IMR-90 (cell line): ENCODE measurements around the gene APPL2. TPM values are rescaled to one million over a fixed set of nuclear protein-coding genes. Genes with fewer than 3 reads are reported as not detected.
A peak's percentile ranks its signal among the peaks of the same experiment; 100 is the strongest.

Source experiments
- ATAC-seq: fragments of 200-7000 bp; cut with Tn5 transposase; 2 replicates; pipeline ENCODE4 v1.9.1; 2020; ENCODE audit warnings: low read depth, mild to moderate bottlenecking, moderate library complexity
- BruUV-seq: library from RNA; stranded (reverse); fragments of 400-500 nt; replicated peaks from 2 replicates; lab custom pipeline; 2021; lab: Mats Ljungman, UMichigan
- CTCF ChIA-PET: fragments of 300-600 bp; formaldehyde crosslinking; extraction: SDS; loops from one replicate; lab custom pipeline; 2021; ENCODE audit warnings: antibody characterized with exemption; lab: Yijun Ruan, JAX
- POLR2A ChIA-PET: fragments of 300-600 bp; sonication (Branson Sonifier 250); formaldehyde crosslinking; loops from one replicate; lab custom pipeline; 2022; ENCODE audit warnings: antibody characterized with exemption; ENCODE audit not compliant: unreplicated experiment; lab: Charles Lee
- DNase-seq: peaks from one replicate; pipeline ENCODE4 v3.0.0; 2013
- H2AFZ ChIP-seq: replicated peaks from 2 replicates; pipeline ENCODE3; 2013; ENCODE audit warnings: low read length, mild to moderate bottlenecking; ENCODE audit not compliant: poor library complexity
- H2AK5ac ChIP-seq: 2 replicates; pipeline ENCODE4 v1.6.1; 2013; ENCODE audit warnings: low read depth, low read length, inconsistent platforms
- H2AK9ac ChIP-seq: replicated peaks from 2 replicates; pipeline ENCODE3; 2013; ENCODE audit warnings: mild to moderate bottlenecking, low read depth, low read length, moderate library complexity; ENCODE audit not compliant: poor library complexity
- H2BK120ac ChIP-seq: 2 replicates; pipeline ENCODE4 v1.6.1; 2013; ENCODE audit warnings: low read depth, low read length, inconsistent platforms
- H2BK15ac ChIP-seq: 3 replicates; pipeline ENCODE4 v1.6.1; 2013; ENCODE audit warnings: low read depth, low read length, inconsistent platforms
- H2BK20ac ChIP-seq: 2 replicates; pipeline ENCODE4 v1.6.1; 2013; ENCODE audit warnings: low read depth, mild to moderate bottlenecking, inconsistent platforms, low read length, moderate library complexity
- H2BK5ac ChIP-seq: 2 replicates; pipeline ENCODE4 v1.6.1; 2013; ENCODE audit warnings: mild to moderate bottlenecking, low read depth, low read length, inconsistent platforms; ENCODE audit not compliant: poor library complexity, severe bottlenecking
- H3K14ac ChIP-seq: replicated peaks from 2 replicates; pipeline ENCODE4 v1.6.1; 2013; ENCODE audit warnings: low read depth, low read length, inconsistent platforms
- H3K18ac ChIP-seq: 2 replicates; pipeline ENCODE4 v1.6.1; 2013; ENCODE audit warnings: low read depth, low read length, control low read depth
- H3K23ac ChIP-seq: 2 replicates; pipeline ENCODE4 v1.6.1; 2013; ENCODE audit warnings: low read depth, low read length, inconsistent platforms
- H3K27ac ChIP-seq: 2 replicates; pipeline ENCODE4 v1.5.1; 2013; ENCODE audit warnings: mild to moderate bottlenecking, control low read depth, low read length; ENCODE audit not compliant: insufficient read depth
- H3K27me3 ChIP-seq: 2 replicates; pipeline ENCODE4 v1.6.1; 2013; ENCODE audit warnings: low read length; ENCODE audit not compliant: control insufficient read depth, insufficient read depth
- H3K36me3 ChIP-seq: 2 replicates; pipeline ENCODE4 v1.6.1; 2013; ENCODE audit warnings: low read length, mixed read lengths; ENCODE audit not compliant: control insufficient read depth, insufficient read depth
- H3K4ac ChIP-seq: 2 replicates; pipeline ENCODE4 v1.6.1; 2013; ENCODE audit warnings: low read depth, low read length, inconsistent platforms
- H3K4me1 ChIP-seq: 2 replicates; pipeline ENCODE4 v1.6.1; 2013; ENCODE audit warnings: low read length, mixed read lengths; ENCODE audit not compliant: control insufficient read depth, insufficient read depth
- H3K4me2 ChIP-seq: 2 replicates; pipeline ENCODE4 v1.6.1; 2013; ENCODE audit warnings: low read depth, mild to moderate bottlenecking, control low read depth, low read length, moderate library complexity
- H3K4me3 ChIP-seq: 2 replicates; pipeline ENCODE4 v1.5.1; 2013; ENCODE audit warnings: low read depth, mild to moderate bottlenecking, control low read depth, low read length, moderate library complexity; ENCODE audit not compliant: insufficient read depth
- H3K56ac ChIP-seq: 2 replicates; pipeline ENCODE4 v1.6.1; 2013; ENCODE audit warnings: low read length, inconsistent platforms; ENCODE audit not compliant: insufficient read depth; ENCODE audit errors: extremely low read depth
- H3K79me1 ChIP-seq, 2 experiments: 2 replicates each; pipeline ENCODE4 v1.6.1; 2013; ENCODE audit warnings: low read length in 2 of 2, inconsistent platforms in 1 of 2, low read depth in 1 of 2
- H3K9ac ChIP-seq: 2 replicates; pipeline ENCODE4 v1.6.1; 2013; ENCODE audit warnings: low read depth, low read length, control low read depth
- H3K9me1 ChIP-seq: 2 replicates; pipeline ENCODE4 v1.6.1; 2013; ENCODE audit warnings: low read length, inconsistent platforms; ENCODE audit not compliant: insufficient read depth
- H3K9me3 ChIP-seq: 2 replicates; pipeline ENCODE4 v1.6.1; 2013; ENCODE audit warnings: low read length; ENCODE audit not compliant: control insufficient read depth, insufficient read depth
- H4K20me1 ChIP-seq: 2 replicates; pipeline ENCODE4 v1.6.1; 2013; ENCODE audit warnings: low read length, inconsistent platforms; ENCODE audit not compliant: insufficient read depth
- H4K5ac ChIP-seq: 2 replicates; pipeline ENCODE4 v1.6.1; 2013; ENCODE audit warnings: mild to moderate bottlenecking, low read depth, low read length, control low read depth
- H4K8ac ChIP-seq, 2 experiments: 2 replicates each; pipeline ENCODE4 v1.6.1; 2013; ENCODE audit warnings: low read depth in 2 of 2, low read length in 2 of 2, control low read depth in 1 of 2, inconsistent platforms in 1 of 2
- H4K91ac ChIP-seq: 2 replicates; pipeline ENCODE4 v1.6.1; 2013; ENCODE audit warnings: low read depth, low read length, inconsistent platforms; ENCODE audit not compliant: insufficient read depth
- BHLHE40 ChIP-seq: fragments of 150-350 bp; IDR thresholded peaks from 2 replicates; pipeline ENCODE4 v1.6.1; 2016; ENCODE audit warnings: mild to moderate bottlenecking, low read depth, low read length
- CEBPB ChIP-seq: IDR thresholded peaks from 2 replicates; pipeline ENCODE4 v1.6.1; 2012; ENCODE audit warnings: low read depth, low read length, improper control_type of control experiment
- CTCF ChIP-seq: conservative IDR thresholded peaks from 2 replicates; pipeline ENCODE4 v1.5.1; 2012; ENCODE audit warnings: mild to moderate bottlenecking, low read depth, low read length, improper control_type of control experiment
- ELK1 ChIP-seq: fragments of 150-350 bp; IDR thresholded peaks from 2 replicates; pipeline ENCODE4 v1.6.1; 2016; ENCODE audit warnings: low read depth, mild to moderate bottlenecking, low read length, moderate library complexity, borderline replicate concordance
- FOS ChIP-seq: fragments of 150-350 bp; IDR thresholded peaks from 2 replicates; pipeline ENCODE4 v1.6.1; 2016; ENCODE audit warnings: low read depth, low read length
- NFE2L2 ChIP-seq: fragments of 150-350 bp; IDR thresholded peaks from 2 replicates; pipeline ENCODE4 v1.6.1; 2016; ENCODE audit warnings: low read depth, mild to moderate bottlenecking, low read length
- RCOR1 ChIP-seq: IDR thresholded peaks from 2 replicates; pipeline ENCODE4 v1.6.1; 2012; ENCODE audit warnings: mild to moderate bottlenecking, low read length, improper control_type of control experiment; ENCODE audit not compliant: insufficient replicate concordance
- RFX5 ChIP-seq: IDR thresholded peaks from 2 replicates; pipeline ENCODE4 v1.8.0; 2012; ENCODE audit warnings: low read depth, mild to moderate bottlenecking, low read length, moderate library complexity
- SMC3 ChIP-seq: fragments of 150-350 bp; IDR thresholded peaks from 2 replicates; pipeline ENCODE4 v1.6.1; 2016; ENCODE audit warnings: low read depth, mild to moderate bottlenecking, antibody characterized with exemption, low read length, moderate library complexity
- USF2 ChIP-seq: fragments of 150-350 bp; IDR thresholded peaks from 2 replicates; pipeline ENCODE4 v1.6.1; 2017; ENCODE audit warnings: mild to moderate bottlenecking, antibody characterized with exemption, low read length, low read depth
- WGBS, 2 experiments: methylation state at CpG; one replicate each; pipeline versions ENCODE4 v1.1.5 to v1.1.7; 2013; ENCODE audit warnings: missing lambda C conversion rate in 2 of 2; ENCODE audit not compliant: insufficient read length in 1 of 2; ENCODE audit errors: extremely low coverage in 2 of 2; 5-methylcytosine and 5-hydroxymethylcytosine counted together
- dilution Hi-C: fragments of 300-500 bp; cut with HindIII; formaldehyde crosslinking; loops from one replicate; pipeline ENCODE4 v1.14.3; 2018; ENCODE audit warnings: low sequenced_read_pairs; ENCODE audit not compliant: unreplicated experiment
- in situ Hi-C: fragments of 300-500 bp; cut with MboI; formaldehyde crosslinking; loops from 3 replicates; pipeline ENCODE4 v1.14.3; 2019; ENCODE audit warnings: low sequenced_read_pairs, inconsistent platforms, mixed read lengths
- intact Hi-C: fragments of 100-400 bp; cut with micrococcal nuclease; formaldehyde crosslinking; loops from 2 replicates; pipeline ENCODE4 v1.10.0; 2022
- polyA plus RNA-seq, 3 experiments: library from polyadenylated mRNA; depleted of rRNA; stranded (reverse); fragments of >200 nt; gene quantifications; 2 replicates each; pipeline ENCODE4 v1.2.3, GENCODE V29; 2012; ENCODE audit warnings: low replicate concordance in 1 of 3
- total RNA-seq: library from RNA; depleted of rRNA; stranded (reverse); fragments of >200 nt; gene quantifications from 2 replicates; pipeline ENCODE4 v1.2.3, GENCODE V29; 2012

APPL2 gene
- total and polyA plus RNA-seq, 2 of the 4 experiments (the other 2 are of a cell fraction), result 42.3 to 65.8 TPM

GRCh38 chr12:105220150-105220928 is 15.6 kb downstream of the APPL2 start:
- Histone ChIP-seq H4K5ac (no peak overlapping the region), H3K14ac (0 out of 2 replicates have a peak overlapping the region, but pooled peaks have one; percentile 4), H2BK5ac (no peak overlapping the region), H3K4me3 (no peak overlapping the region), H3K79me1 (peaks cover 58 to 83% of the 10 kb centered on the region in 2 experiments), H2BK120ac (no peak overlapping the region), H2AK9ac (no peak overlapping the region), H3K4me2 (no peak overlapping the region), H2AK5ac (no peak overlapping the region), H2BK15ac (no peak overlapping the region), H3K4me1 (peaks cover 10% of the 10 kb centered on the region; the same call in 1 of the 2 replicates), H4K8ac (no peak overlapping the region), H3K9ac (no peak overlapping the region), H3K36me3 (peaks cover 47% of the 10 kb centered on the region), H2AFZ (no peak overlapping the region), H3K9me3 (no peaks in the 10 kb centered on the region), H3K4ac (no peak overlapping the region), H3K23ac (no peak overlapping the region; the same call in 1 of the 2 replicates), H3K18ac (no peak overlapping the region), H3K27me3 (no peaks in the 10 kb centered on the region), H4K20me1 (peaks cover 32% of the 10 kb centered on the region; the same call in 1 of the 2 replicates), H3K56ac (no peak overlapping the region), H3K9me1 (peaks cover 46% of the 10 kb centered on the region), H3K27ac (no peak overlapping the region), H4K91ac (no peak overlapping the region; the same call in 1 of the 2 replicates), H2BK20ac (no peak overlapping the region)
- BruUV-seq, result no TSS peak
- no peak for ATAC-seq
- no peak for DNase-seq
- TF ChIP-seq FOS, result no peak
- no peak for TF ChIP-seq BHLHE40
- no peak for TF ChIP-seq RCOR1
- TF ChIP-seq USF2, result no peak
- TF ChIP-seq CEBPB, result no peak
- no peak for TF ChIP-seq NFE2L2
- TF ChIP-seq SMC3, result no peak
- no peak for TF ChIP-seq RFX5
- no peak for TF ChIP-seq ELK1
- no peak for TF ChIP-seq CTCF
- ChIA-PET POLR2A (no interaction called here), CTCF (no interaction called here)
- intact Hi-C loops (no loop called here), dilution Hi-C loops (no loop called here), in situ Hi-C loops (loop anchor here (25.0 kb wide), 1 partner anchor 167 kb away; no protein-coding TSS in a partner anchor)
- WGBS, 2 experiments, result no CpG with 5 or more reads among the region's 6 CpGs
